Smooth muscle cell (in vitro differentiated cells): ENCODE results near the gene PCLO. TPM values are rescaled to one million over a fixed set of nuclear protein-coding genes. Genes with fewer than 3 reads are reported as not detected.

Source experiments
- DNase-seq: peaks from one replicate; lab custom pipeline; 2025; ENCODE audit not compliant: unreplicated experiment; lab: John Stamatoyannopoulos, UW
- H2AFZ ChIP-seq: fragments of 200-600 bp; sonication (generic); 2 replicates; pipeline ENCODE4 v1.6.0; 2016; ENCODE audit warnings: antibody characterized with exemption, low read depth, mild to moderate bottlenecking
- H3F3A ChIP-seq: fragments of 200-600 bp; sonication (generic); 2 replicates; pipeline ENCODE4 v1.6.0; 2017; ENCODE audit warnings: antibody characterized with exemption, low read depth
- H3K27ac ChIP-seq: fragments of 200-600 bp; sonication (generic); 2 replicates; pipeline ENCODE4 v1.5.1; 2016; ENCODE audit warnings: low read depth, mild to moderate bottlenecking
- H3K27me3 ChIP-seq: fragments of 200-600 bp; sonication (generic); 2 replicates; pipeline ENCODE4 v1.6.1; 2016; ENCODE audit warnings: low read depth, mild to moderate bottlenecking
- H3K36me3 ChIP-seq: fragments of 200-600 bp; sonication (generic); 2 replicates; pipeline ENCODE4 v1.5.1; 2016; ENCODE audit warnings: low read depth
- H3K4me1 ChIP-seq: fragments of 200-600 bp; sonication (generic); 2 replicates; pipeline ENCODE4 v1.5.1; 2016; ENCODE audit warnings: low read depth
- H3K4me2 ChIP-seq: fragments of 200-600 bp; sonication (generic); 2 replicates; pipeline ENCODE4 v1.6.0; 2016; ENCODE audit warnings: mild to moderate bottlenecking
- H3K4me3 ChIP-seq: fragments of 200-600 bp; sonication (generic); 2 replicates; pipeline ENCODE4 v1.5.1; 2016; ENCODE audit warnings: mild to moderate bottlenecking
- H3K79me2 ChIP-seq: fragments of 200-600 bp; sonication (generic); 2 replicates; pipeline ENCODE4 v1.6.0; 2016; ENCODE audit warnings: low read depth, mild to moderate bottlenecking
- H3K9ac ChIP-seq: fragments of 200-600 bp; sonication (generic); 2 replicates; pipeline ENCODE4 v1.6.0; 2016; ENCODE audit warnings: low read depth
- H3K9me3 ChIP-seq: fragments of 200-600 bp; sonication (generic); replicated peaks from 2 replicates; pipeline ENCODE4 v1.5.1; 2016; ENCODE audit warnings: low read depth
- H4K20me1 ChIP-seq: fragments of 200-600 bp; sonication (generic); 2 replicates; pipeline ENCODE4 v1.6.0; 2016; ENCODE audit warnings: low read depth
- WGBS: methylation state at CpG from one replicate; pipeline ENCODE4 v1.1.7; 2016; ENCODE audit warnings: low lambda C conversion rate; 5-methylcytosine and 5-hydroxymethylcytosine counted together
- polyA plus RNA-seq: library from polyadenylated mRNA; unstranded; fragments of >200 nt; fragmentation: Nextera tagmentation; extraction: Ambion mirVana; gene quantifications from 2 replicates; pipeline ENCODE4 v1.2.1, GENCODE V29; 2016
- total RNA-seq: library from RNA; depleted of rRNA; stranded (reverse); fragments of >200 nt; gene quantifications from 2 replicates; pipeline ENCODE4 v1.2.3, GENCODE V29; 2014
- TF ChIP-seq, protein P1 (sequence below): fragments of 200-600 bp; sonication (generic); IDR thresholded peaks from 2 replicates; pipeline ENCODE4 v1.5.1; 2017; ENCODE audit warnings: borderline replicate concordance, mild to moderate bottlenecking, antibody characterized with exemption; ENCODE audit not compliant: insufficient read depth, poor library complexity, severe bottlenecking

The PCLO gene
- total and polyA plus RNA-seq, 2 experiments from 2014 or later, result 0.42 to 1.9 TPM

DNA sequence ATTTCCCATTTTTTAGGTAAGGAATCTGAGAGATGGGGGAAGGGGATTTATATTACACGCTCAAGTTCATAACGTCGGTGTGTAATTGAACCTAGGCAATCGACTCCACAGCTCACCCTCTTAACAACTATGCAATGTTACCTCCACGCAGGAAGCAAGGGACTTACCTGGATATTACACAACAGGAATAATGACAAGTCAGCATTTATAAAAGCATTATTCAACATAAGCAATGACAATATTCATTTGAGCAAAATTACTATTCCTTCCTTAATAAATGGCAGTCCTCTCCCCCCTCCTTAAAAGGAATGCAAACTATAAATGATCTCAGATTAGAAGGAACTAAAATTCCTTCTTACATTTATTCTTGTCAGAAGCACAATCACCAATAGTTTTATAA, 104.0 kb downstream of the PCLO start:
- H3K79me2 ChIP-seq, result no peaks in the 10 kb centered on the region
- H3K4me1 ChIP-seq, result no peaks in the 10 kb centered on the region
- no peaks in the 10 kb centered on the region for H3K9me3 ChIP-seq
- WGBS, result 98% methylated on average over 5 of the region's 5 CpGs
- TF ChIP-seq, protein P1, sequence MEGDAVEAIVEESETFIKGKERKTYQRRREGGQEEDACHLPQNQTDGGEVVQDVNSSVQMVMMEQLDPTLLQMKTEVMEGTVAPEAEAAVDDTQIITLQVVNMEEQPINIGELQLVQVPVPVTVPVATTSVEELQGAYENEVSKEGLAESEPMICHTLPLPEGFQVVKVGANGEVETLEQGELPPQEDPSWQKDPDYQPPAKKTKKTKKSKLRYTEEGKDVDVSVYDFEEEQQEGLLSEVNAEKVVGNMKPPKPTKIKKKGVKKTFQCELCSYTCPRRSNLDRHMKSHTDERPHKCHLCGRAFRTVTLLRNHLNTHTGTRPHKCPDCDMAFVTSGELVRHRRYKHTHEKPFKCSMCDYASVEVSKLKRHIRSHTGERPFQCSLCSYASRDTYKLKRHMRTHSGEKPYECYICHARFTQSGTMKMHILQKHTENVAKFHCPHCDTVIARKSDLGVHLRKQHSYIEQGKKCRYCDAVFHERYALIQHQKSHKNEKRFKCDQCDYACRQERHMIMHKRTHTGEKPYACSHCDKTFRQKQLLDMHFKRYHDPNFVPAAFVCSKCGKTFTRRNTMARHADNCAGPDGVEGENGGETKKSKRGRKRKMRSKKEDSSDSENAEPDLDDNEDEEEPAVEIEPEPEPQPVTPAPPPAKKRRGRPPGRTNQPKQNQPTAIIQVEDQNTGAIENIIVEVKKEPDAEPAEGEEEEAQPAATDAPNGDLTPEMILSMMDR, result no peak
- H3K36me3 ChIP-seq, result no peaks in the 10 kb centered on the region
- H3F3A ChIP-seq, result no peaks in the 10 kb centered on the region
- no peak overlapping the region for H3K9ac ChIP-seq
- H3K27me3 ChIP-seq, result no peaks in the 10 kb centered on the region
- no peak for DNase-seq
- no peak overlapping the region for H3K27ac ChIP-seq
- H2AFZ ChIP-seq, result no peak overlapping the region
- no peak overlapping the region for H3K4me3 ChIP-seq
- no peak overlapping the region for H3K4me2 ChIP-seq
- no peaks in the 10 kb centered on the region for H4K20me1 ChIP-seq

DNA sequence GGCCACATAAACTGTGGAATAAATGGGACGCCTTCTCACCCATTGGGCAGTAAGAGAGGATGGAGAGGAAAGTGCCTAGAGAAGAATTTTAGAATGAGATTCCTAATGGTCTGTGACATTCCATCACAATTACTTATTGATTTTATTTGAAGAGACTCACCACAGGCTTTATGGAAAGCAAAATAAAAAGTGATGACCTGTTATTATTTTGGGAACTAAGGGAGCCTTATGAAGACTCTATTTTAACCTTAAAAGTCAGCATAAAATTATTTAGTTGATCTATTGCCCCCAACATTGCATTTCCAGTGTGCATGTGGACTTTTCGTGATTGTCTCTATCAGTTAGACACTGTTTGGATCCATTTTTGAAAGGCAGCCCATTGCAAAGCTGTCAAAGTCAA, 107.5 kb downstream of the PCLO start:
- H3K4me1 ChIP-seq, result no peaks in the 10 kb centered on the region
- H3K9me3 ChIP-seq, result no peaks in the 10 kb centered on the region
- no peak overlapping the region for H3K4me3 ChIP-seq
- WGBS, result 93% methylated on average over 2 of the region's 2 CpGs
- H3K4me2 ChIP-seq, result no peak overlapping the region
- TF ChIP-seq, protein P1, result no peak
- H4K20me1 ChIP-seq, result no peaks in the 10 kb centered on the region
- no peak overlapping the region for H3K9ac ChIP-seq
- no peak overlapping the region for H2AFZ ChIP-seq
- H3F3A ChIP-seq, result no peaks in the 10 kb centered on the region
- H3K27me3 ChIP-seq, result no peaks in the 10 kb centered on the region
- H3K27ac ChIP-seq, result no peak overlapping the region
- H3K36me3 ChIP-seq, result no peaks in the 10 kb centered on the region
- no peaks in the 10 kb centered on the region for H3K79me2 ChIP-seq
- no peak for DNase-seq

DNA sequence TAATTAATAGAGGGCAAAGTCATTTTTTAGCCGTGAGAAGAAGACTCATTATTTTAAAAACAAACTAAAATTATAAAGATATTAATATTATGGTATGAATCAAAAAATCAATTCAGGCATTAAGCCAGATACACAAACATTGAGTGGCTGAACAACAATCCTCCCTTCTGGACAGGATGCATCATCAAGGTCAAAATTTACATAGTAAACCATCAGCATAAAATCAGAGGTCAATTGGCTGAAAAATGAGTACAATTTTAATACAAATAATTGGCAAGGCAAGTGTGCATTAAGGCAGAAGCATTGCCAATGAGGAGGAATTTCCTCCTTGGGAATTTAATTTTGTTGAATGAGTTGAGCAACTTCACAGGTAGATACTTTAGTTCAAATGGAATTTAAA, 108.2 kb downstream of the PCLO start:
- 96% methylated on average over 1 of the region's 1 CpG for WGBS
- no peaks in the 10 kb centered on the region for H3K36me3 ChIP-seq

DNA sequence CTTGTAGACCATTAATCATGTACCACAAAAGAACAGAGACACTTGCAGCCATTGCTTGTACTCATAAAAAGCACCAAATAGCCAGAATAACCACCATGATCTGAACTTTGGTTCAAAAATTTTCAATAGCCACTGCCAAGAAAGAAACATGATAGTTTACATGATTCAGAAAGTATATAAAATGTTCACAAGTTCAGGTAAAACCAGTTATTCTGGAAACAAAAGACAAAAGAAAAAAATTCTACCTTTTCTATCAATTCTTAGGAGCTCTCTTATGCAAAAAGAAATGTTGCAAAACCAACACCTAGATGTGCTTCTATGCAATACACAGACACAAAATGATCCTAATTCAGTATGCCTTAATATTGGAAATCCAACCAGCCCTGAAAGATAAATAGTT, 108.7 kb downstream of the PCLO start:
- Histone ChIP-seq H3K27ac (no peak overlapping the region), H4K20me1 (no peaks in the 10 kb centered on the region), H3K79me2 (no peaks in the 10 kb centered on the region), H3K9ac (no peak overlapping the region), H3K4me3 (no peak overlapping the region), H3F3A (no peaks in the 10 kb centered on the region), H2AFZ (no peak overlapping the region), H3K36me3 (no peaks in the 10 kb centered on the region), H3K4me2 (no peak overlapping the region), H3K9me3 (no peaks in the 10 kb centered on the region), H3K27me3 (no peaks in the 10 kb centered on the region), H3K4me1 (no peaks in the 10 kb centered on the region)
- TF ChIP-seq, protein P1, result no peak
- DNase-seq, result no peak

More for the DNA sequence above, 108.2 kb downstream of the PCLO start:
- TF ChIP-seq, protein P1, result no peak
- Histone ChIP-seq H3K4me1 (no peaks in the 10 kb centered on the region), H3K4me3 (no peak overlapping the region), H3K79me2 (no peaks in the 10 kb centered on the region), H3K27ac (no peak overlapping the region), H4K20me1 (no peaks in the 10 kb centered on the region), H3K27me3 (no peaks in the 10 kb centered on the region), H3K4me2 (no peak overlapping the region), H3K9ac (no peak overlapping the region), H3F3A (no peaks in the 10 kb centered on the region), H2AFZ (no peak overlapping the region), H3K9me3 (no peaks in the 10 kb centered on the region)
- no peak for DNase-seq
